NB4 (cell line): Measurements from ENCODE around the gene CELF1.

ENCODE experiments used
- POLR2A ChIP-seq: IDR thresholded peaks from 2 replicates; pipeline ENCODE4 v1.6.1; 2011; ENCODE audit warnings: mild to moderate bottlenecking; ENCODE audit not compliant: insufficient read length; ENCODE audit errors: extremely low read depth
- TF ChIP-seq, protein P1 (sequence below): IDR thresholded peaks from one replicate; pipeline ENCODE4 v1.5.1; 2012; ENCODE audit warnings: low read depth, low read length
- TF ChIP-seq, protein P2 (sequence below): IDR thresholded peaks from 2 replicates; pipeline ENCODE4 v1.6.1; 2011; ENCODE audit warnings: low read depth, low read length

DNA sequence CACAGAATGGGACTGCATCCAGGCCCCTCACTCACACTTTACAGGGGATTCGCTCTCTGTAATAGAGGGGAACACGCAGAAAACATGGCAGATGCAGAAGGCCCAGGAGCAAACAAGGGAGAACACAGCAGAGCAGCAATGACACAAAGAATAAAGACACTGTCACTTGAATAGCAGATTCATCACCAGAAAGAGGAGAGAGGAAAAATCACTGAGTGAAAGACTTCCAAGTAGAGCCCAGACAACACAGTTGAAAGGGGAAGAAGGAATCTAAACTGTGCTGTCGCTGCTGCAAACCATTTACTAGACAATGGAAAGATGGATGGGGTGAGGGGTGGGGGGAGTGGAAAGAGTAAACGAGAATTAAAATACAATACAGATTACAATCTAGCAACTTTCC, 75.2 kb downstream of the CELF1 start:
- TF ChIP-seq, protein P1, sequence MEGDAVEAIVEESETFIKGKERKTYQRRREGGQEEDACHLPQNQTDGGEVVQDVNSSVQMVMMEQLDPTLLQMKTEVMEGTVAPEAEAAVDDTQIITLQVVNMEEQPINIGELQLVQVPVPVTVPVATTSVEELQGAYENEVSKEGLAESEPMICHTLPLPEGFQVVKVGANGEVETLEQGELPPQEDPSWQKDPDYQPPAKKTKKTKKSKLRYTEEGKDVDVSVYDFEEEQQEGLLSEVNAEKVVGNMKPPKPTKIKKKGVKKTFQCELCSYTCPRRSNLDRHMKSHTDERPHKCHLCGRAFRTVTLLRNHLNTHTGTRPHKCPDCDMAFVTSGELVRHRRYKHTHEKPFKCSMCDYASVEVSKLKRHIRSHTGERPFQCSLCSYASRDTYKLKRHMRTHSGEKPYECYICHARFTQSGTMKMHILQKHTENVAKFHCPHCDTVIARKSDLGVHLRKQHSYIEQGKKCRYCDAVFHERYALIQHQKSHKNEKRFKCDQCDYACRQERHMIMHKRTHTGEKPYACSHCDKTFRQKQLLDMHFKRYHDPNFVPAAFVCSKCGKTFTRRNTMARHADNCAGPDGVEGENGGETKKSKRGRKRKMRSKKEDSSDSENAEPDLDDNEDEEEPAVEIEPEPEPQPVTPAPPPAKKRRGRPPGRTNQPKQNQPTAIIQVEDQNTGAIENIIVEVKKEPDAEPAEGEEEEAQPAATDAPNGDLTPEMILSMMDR: no peak
- no peak for TF ChIP-seq POLR2A
- TF ChIP-seq, protein P2, sequence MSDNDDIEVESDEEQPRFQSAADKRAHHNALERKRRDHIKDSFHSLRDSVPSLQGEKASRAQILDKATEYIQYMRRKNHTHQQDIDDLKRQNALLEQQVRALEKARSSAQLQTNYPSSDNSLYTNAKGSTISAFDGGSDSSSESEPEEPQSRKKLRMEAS: no peak
